NCI-H146 treated with DMSO at 0.1 percent for 48 hours (cell line): ENCODE data around the gene ONECUT3.

Experiments
- DNase-seq: peaks from one replicate; lab custom pipeline; 2025; ENCODE audit not compliant: unreplicated experiment; lab: John Stamatoyannopoulos, UW

ONECUT3 gene

DNA sequence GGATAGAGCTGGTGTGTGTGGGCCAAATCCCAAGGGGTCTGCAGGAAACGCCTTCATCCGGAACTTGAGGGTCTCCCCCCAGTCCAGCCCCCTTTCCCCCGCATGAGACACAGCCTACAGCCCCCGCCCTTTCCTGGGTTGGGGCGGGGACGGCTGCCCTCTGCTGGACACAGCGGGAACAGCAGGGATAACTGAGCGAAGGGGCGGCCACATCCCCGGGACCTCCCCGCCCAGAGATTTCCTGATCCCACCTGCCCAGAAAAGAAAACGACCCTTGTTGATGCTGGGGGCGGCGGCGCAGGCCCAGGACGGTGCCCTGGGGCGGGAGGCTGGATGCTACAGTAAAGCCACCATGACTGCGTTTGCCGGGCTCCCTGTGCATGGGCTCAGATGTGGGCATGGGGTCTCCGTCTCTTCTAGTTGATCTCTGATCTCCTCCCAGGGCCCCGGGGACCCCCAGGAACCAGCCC is 14.2 kb downstream of the ONECUT3 start:
- DNase-seq: no peak

- no peak for DNase-seq
Measured at GRCh38 chr19:1768248-1768647, 14.9 kb downstream of the ONECUT3 start.

GRCh38 chr19:1768918-1769644 is 15.8 kb downstream of the ONECUT3 start:
- DNase-seq: no peak

DNA sequence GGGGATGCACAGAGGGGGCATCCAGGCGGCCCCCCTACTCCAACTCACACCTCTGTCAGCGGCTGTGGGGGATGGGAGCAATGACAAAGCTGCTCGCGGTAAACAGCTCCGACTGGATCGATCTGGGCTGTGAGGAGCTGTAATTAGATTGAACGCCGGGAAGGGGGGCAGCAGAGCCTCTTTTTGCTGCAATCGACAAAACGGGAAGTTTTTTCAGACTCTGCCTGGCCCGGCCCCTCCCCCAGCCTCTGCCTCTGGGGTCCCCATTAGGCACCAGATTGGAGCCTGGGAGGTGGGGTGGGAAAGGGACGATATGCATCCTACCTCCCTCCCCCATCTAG is 16.3 kb downstream of the ONECUT3 start:
- no peak for DNase-seq

DNA sequence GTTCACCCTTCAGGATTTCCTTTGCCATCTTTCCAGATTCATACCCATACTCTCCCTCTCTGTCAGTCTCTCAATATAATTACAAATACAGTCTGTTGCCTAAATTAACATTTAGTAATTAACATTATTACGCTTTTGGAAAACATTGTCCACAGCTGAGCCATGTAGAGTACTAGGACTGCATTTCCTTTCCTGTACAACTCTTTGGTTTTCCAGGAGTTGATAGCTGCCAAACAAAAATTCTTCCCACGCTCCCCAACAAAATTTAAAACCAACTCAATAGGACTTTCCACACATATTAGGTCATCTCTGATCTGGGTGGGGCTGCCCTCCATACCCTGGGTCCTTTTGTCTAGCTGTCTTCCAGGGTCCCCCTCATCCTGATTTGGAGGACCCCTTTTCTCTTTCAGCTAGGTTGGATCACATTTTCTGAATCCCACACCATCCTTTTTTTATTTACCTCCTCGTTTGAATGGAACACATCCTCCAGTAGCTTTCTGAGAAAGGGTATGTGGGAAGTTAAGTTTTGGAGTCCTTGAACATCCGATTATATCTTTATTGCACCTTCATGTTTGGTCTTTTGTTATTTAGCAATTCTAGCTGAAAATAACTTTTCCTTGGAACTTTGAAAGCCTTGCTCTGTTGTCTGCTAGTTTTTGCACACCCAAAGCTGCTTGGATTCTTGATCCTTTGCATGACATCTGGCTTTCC is 17.7 kb downstream of the ONECUT3 start:
- no peak for DNase-seq

DNA sequence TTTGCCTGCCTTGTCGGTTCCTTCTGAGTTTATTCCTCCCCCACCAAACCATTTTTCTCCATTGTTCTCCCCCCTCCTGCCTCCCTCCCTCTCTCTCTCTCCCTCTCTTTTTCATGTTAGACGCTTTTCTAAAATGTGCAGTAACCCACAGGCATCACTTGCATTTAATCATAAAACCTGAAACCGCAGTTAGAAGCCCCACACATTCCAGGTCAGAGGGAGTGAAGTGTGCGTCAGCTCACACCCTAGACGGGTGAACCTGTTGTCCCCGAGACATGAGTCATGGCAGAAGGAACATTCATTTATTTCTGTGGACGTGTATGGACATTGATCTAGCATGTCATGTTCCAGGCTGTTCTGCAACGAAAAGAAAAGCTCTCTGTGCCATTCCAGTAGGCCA is 19.9 kb downstream of the ONECUT3 start:
- no peak for DNase-seq

- DNase-seq: no peak
Measured at GRCh38 chr19:1774989-1775772, 21.9 kb downstream of the ONECUT3 start.

DNA sequence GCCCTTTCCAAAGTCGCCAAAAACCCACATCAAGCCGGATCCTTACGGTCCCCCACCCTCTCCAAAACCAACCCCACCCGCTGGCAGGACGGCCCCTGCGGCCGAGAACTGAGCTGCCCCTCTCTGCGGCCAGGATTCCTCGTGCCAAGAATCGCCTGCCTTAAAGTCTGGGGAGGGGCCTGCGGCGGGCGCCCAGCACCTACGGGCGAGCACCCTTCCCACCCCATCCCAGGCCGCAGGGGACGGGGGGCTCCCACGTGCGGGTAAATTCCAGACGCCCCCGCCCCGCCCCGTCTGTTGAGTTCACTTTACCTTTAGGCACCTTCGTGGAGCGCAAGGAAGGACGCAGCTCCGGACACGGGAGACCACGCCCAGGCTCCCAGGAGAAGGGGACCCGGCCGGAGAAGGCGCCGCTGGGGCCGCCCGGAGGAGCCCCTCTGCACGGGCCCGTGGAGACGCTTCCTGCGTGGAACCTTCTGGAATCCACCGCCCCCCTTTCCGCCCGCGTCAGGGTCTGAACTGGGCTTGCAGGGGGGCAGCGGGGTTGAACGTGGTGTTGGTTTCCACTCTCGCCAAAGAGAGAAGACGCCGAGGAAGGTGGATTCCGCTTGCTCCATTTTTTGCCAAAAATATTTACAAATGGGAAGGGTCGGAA is 22.8 kb downstream of the ONECUT3 start:
- DNase-seq: no peak

GRCh38 chr19:1776606-1777147 is 23.4 kb downstream of the ONECUT3 start:
- DNase-seq: no peak

- no peak for DNase-seq
Measured at GRCh38 chr19:1777149-1777548, 23.8 kb downstream of the ONECUT3 start.

- DNase-seq: no peak
Measured at GRCh38 chr19:1779574-1779973, 26.3 kb downstream of the ONECUT3 start.

DNA sequence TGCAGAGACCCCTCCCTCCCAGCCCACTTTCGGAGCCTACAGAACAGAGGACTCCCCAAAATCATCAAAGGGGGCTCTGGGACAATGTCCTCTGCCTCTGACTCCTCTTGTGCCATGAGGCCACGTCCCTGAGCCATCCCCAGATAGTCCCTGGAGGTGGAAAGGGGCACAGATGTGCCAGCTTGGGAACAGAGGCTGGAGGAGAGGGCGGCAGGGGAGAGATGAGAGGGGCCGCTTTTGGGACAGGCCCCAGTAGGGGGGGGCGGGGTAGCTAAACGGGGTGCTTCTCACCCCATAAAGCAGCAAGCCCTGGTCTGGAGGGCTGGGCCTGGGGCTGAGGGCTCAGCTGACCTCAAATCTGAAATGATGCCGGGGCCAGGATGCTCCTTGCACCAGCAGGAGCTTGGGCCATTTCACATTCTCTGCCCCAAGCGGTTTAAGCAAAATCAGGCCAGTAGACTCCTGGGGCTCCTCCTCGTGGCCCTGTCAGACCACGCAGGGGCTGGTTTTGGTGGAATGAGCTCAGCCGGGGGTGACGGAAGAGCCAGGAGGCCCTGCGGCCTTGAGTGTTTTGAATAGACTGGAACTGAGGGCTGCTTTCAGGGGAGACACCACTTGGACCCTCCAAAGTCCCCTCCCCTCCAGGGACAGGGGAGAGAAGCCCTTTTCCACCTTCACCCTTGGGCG is 27.1 kb downstream of the ONECUT3 start:
- no peak for DNase-seq

DNA sequence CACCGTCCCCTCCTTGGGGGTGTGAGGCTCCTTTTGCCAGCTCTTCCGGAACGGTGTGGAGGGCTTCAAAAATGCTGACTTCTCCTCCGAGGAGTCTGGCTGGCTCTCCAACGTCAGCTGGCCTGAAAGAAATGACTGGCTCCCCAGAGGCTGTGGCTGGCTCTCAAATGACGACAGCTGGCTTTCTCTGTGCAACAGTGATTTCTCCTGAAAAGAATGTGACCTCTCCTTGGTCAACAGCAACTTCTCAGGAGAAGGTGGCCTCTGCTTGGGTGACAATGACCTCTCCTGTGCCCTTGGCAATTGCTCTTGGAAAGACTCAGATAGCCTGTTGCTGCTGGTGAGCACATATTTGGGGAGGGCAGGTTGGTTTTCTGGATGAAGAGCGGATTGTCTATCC is 29.2 kb downstream of the ONECUT3 start:
- no peak for DNase-seq

DNA sequence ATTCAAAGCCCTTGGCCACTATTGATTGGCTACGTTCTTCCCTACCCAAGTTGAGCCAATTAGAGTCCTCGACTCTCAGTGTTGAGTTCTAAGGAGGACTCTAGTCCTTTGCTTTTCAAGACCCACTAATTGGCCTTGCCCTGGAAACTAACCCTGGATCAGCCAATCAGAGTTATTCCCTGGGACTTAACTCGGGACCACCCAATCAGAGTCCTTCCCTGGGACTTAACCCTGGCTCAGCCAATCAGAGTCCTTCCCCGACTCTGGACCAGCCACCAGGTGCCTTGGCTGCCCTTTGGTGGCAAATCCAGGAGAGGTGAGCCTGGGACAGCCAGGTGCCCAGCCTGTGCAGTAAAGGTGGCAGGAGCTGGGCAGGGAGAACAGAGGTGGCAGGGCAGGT is 30.0 kb downstream of the ONECUT3 start:
- no peak for DNase-seq

- no peak for DNase-seq
Measured at GRCh38 chr19:1783874-1784273, 30.6 kb downstream of the ONECUT3 start.

DNA sequence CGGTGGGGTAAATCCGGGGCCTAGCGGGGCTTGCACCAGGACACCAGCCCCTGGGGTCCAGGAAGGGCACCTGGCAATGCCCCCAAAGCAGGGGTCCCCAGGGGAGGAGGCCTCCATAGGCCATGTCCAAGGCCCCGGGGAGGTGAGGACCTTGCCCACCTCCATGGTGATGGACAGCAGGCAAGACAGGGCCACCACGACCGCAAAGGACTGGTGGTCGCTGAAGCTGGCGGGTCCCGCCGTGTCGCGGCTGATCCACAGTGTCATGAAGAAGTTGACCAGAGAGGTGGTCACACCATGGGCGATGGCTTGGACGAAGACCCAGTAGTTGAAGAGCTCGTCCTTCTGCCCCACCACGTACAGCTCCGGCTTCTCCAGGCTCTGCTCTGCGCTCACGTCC is 32.0 kb downstream of the ONECUT3 start:
- DNase-seq: no peak

- DNase-seq: no peak
Measured at GRCh38 chr19:1786668-1787067, 33.4 kb downstream of the ONECUT3 start.

- DNase-seq: no peak
Measured at GRCh38 chr19:1787116-1787515, 33.8 kb downstream of the ONECUT3 start.

GRCh38 chr19:1789261-1790041 is 36.1 kb downstream of the ONECUT3 start:
- DNase-seq: no peak
